H9 (cell line): ENCODE data around the gene ZSWIM6. TPM values are rescaled to one million over a fixed set of nuclear protein-coding genes. Genes with fewer than 3 reads are reported as not detected.

ENCODE experiments used
- DNase-seq: peaks from one replicate; pipeline ENCODE4 v3.0.0-alpha.2; 2017
- H2AFZ ChIP-seq: one replicate; pipeline ENCODE4 v1.6.1; 2013; ENCODE audit warnings: mild to moderate bottlenecking, low read length, control low read depth, moderate library complexity
- H2AK5ac ChIP-seq: 2 replicates; pipeline ENCODE4 v1.6.1; 2013; ENCODE audit warnings: low read length, control low read depth, mixed read lengths; ENCODE audit not compliant: insufficient read length
- H2BK120ac ChIP-seq: one replicate; pipeline ENCODE4 v1.6.1; 2013; ENCODE audit warnings: low read depth, mild to moderate bottlenecking, low read length, control low read depth, inconsistent platforms; ENCODE audit not compliant: poor library complexity, severe bottlenecking
- H2BK12ac ChIP-seq: 2 replicates; pipeline ENCODE4 v1.6.1; 2013; ENCODE audit warnings: low read length, control low read depth, mixed read lengths, low read depth; ENCODE audit not compliant: insufficient read length
- H2BK15ac ChIP-seq: 2 replicates; pipeline ENCODE4 v1.6.1; 2013; ENCODE audit warnings: low read depth, low read length, control low read depth
- H2BK20ac ChIP-seq: one replicate; pipeline ENCODE4 v1.6.1; 2013; ENCODE audit warnings: low read depth, mild to moderate bottlenecking, low read length, control low read depth, inconsistent platforms; ENCODE audit not compliant: poor library complexity, severe bottlenecking
- H2BK5ac ChIP-seq: 2 replicates; pipeline ENCODE4 v1.6.1; 2013; ENCODE audit warnings: low read length, control low read depth, mixed read lengths; ENCODE audit not compliant: insufficient read length
- H3K14ac ChIP-seq: 2 replicates; pipeline ENCODE4 v1.6.1; 2013; ENCODE audit warnings: low read length, control low read depth; ENCODE audit not compliant: insufficient read depth
- H3K18ac ChIP-seq: 2 replicates; pipeline ENCODE4 v1.6.1; 2013; ENCODE audit warnings: low read depth, mild to moderate bottlenecking, mixed read lengths, low read length, control low read depth; ENCODE audit not compliant: insufficient read length
- H3K23ac ChIP-seq: 2 replicates; pipeline ENCODE4 v1.6.1; 2013; ENCODE audit warnings: low read length, control low read depth, mixed read lengths, low read depth; ENCODE audit not compliant: insufficient read length
- H3K23me2 ChIP-seq: 2 replicates; pipeline ENCODE4 v1.6.1; 2013; ENCODE audit warnings: low read depth, mild to moderate bottlenecking, mixed read lengths, low read length, control low read depth; ENCODE audit not compliant: insufficient read length, poor library complexity, severe bottlenecking
- H3K27ac ChIP-seq: 2 replicates; pipeline ENCODE4 v1.5.1; 2013; ENCODE audit warnings: low read length, control low read depth, mixed read lengths, low read depth; ENCODE audit not compliant: insufficient read length
- H3K27me3 ChIP-seq: 2 replicates; pipeline ENCODE4 v1.6.1; 2013; ENCODE audit warnings: low read length, control low read depth, inconsistent platforms; ENCODE audit not compliant: insufficient read depth
- H3K4ac ChIP-seq: 2 replicates; pipeline ENCODE4 v1.6.1; 2013; ENCODE audit warnings: low read depth, mild to moderate bottlenecking, control low read depth, inconsistent platforms, low read length, moderate library complexity
- H3K4me1 ChIP-seq: 2 replicates; pipeline ENCODE4 v1.6.1; 2013; ENCODE audit warnings: low read length, control low read depth, inconsistent platforms; ENCODE audit not compliant: insufficient read depth
- H3K4me2 ChIP-seq: 2 replicates; pipeline ENCODE4 v1.6.1; 2013; ENCODE audit warnings: low read length, control low read depth, mixed read lengths; ENCODE audit not compliant: insufficient read length, insufficient read depth
- H3K56ac ChIP-seq: 2 replicates; pipeline ENCODE4 v1.6.1; 2013; ENCODE audit warnings: low read depth, mild to moderate bottlenecking, mixed read lengths, low read length, control low read depth; ENCODE audit not compliant: insufficient read length
- H3K79me1 ChIP-seq: 2 replicates; pipeline ENCODE4 v1.6.1; 2013; ENCODE audit warnings: low read depth, mild to moderate bottlenecking, moderate library complexity, low read length, control low read depth, inconsistent platforms; ENCODE audit not compliant: insufficient read depth, poor library complexity, severe bottlenecking
- H3K79me2 ChIP-seq: 2 replicates; pipeline ENCODE4 v1.6.1; 2013; ENCODE audit warnings: low read length, control low read depth, inconsistent platforms; ENCODE audit not compliant: insufficient read depth
- H3K9ac ChIP-seq: 2 replicates; pipeline ENCODE4 v1.6.1; 2013; ENCODE audit warnings: low read length, control low read depth, mixed read lengths; ENCODE audit not compliant: insufficient read length; ENCODE audit errors: extremely low read depth
- H3K9me3 ChIP-seq: one replicate; pipeline ENCODE4 v1.6.1; 2013; ENCODE audit warnings: low read depth, low read length, inconsistent platforms; ENCODE audit not compliant: control insufficient read depth
- H3T11ph ChIP-seq: one replicate; pipeline ENCODE4 v1.6.1; 2013; ENCODE audit warnings: mild to moderate bottlenecking, low read length, control low read depth, inconsistent platforms
- H4K20me1 ChIP-seq: one replicate; pipeline ENCODE4 v1.6.1; 2013; ENCODE audit not compliant: control insufficient read depth, insufficient read length, insufficient read depth
- H4K5ac ChIP-seq: 2 replicates; pipeline ENCODE4 v1.6.1; 2013; ENCODE audit warnings: low read depth, mild to moderate bottlenecking, mixed read lengths, low read length, control low read depth; ENCODE audit not compliant: insufficient read length
- H4K8ac ChIP-seq: replicated peaks from 2 replicates; pipeline ENCODE4 v1.6.1; 2013; ENCODE audit warnings: low read length, control low read depth, mixed read lengths, low read depth; ENCODE audit not compliant: insufficient read length
- H4K91ac ChIP-seq: 2 replicates; pipeline ENCODE4 v1.6.1; 2013; ENCODE audit warnings: low read depth, mild to moderate bottlenecking, moderate library complexity, mixed read lengths, low read length, control low read depth; ENCODE audit not compliant: insufficient read length
- H3K27ac Mint-ChIP-seq, 3 experiments: 2 replicates in 2 of 3; 3 replicates in 1 of 3; pipeline ENCODE4 v1.8.0; 2020 to 2021; ENCODE audit warnings: mixed read lengths in 3 of 3, mild to moderate bottlenecking in 1 of 3, moderate library complexity in 1 of 3
- H3K27me3 Mint-ChIP-seq: 2 replicates; pipeline ENCODE4 v1.8.0; 2021; ENCODE audit warnings: low read depth, mild to moderate bottlenecking, moderate library complexity, mixed read lengths
- H3K36me3 Mint-ChIP-seq, 3 experiments: 2 replicates in 2 of 3; 3 replicates in 1 of 3; pipeline ENCODE4 v1.8.0; 2020 to 2021; ENCODE audit warnings: low read depth in 3 of 3, mixed read lengths in 3 of 3; ENCODE audit not compliant: insufficient read depth in 1 of 3
- H3K4me1 Mint-ChIP-seq, 2 experiments: 2 replicates each; pipeline ENCODE4 v1.8.0; 2020; ENCODE audit warnings: mixed read lengths in 2 of 2
- H3K4me3 Mint-ChIP-seq, 2 experiments: 2 replicates in 1 of 2; 3 replicates in 1 of 2; pipeline ENCODE4 v1.8.0; 2020 to 2021; ENCODE audit warnings: mild to moderate bottlenecking in 2 of 2, mixed read lengths in 2 of 2, moderate library complexity in 1 of 2
- H3K9me3 Mint-ChIP-seq, 2 experiments: 2 replicates in 1 of 2; 3 replicates in 1 of 2; pipeline ENCODE4 v1.8.0; 2020; ENCODE audit warnings: mild to moderate bottlenecking in 2 of 2, mixed read lengths in 2 of 2, moderate library complexity in 1 of 2
- WGBS: extraction: QIAGEN DNeasy Blood & Tissue Kit; methylation state at CpG from one replicate; pipeline ENCODE4 v1.1.7; 2013; ENCODE audit warnings: missing lambda C conversion rate, low lambda C conversion rate, mixed read lengths; ENCODE audit not compliant: insufficient read length; ENCODE audit errors: extremely low coverage; 5-methylcytosine and 5-hydroxymethylcytosine counted together
- total RNA-seq: library from RNA; stranded (reverse); gene quantifications from 2 replicates; pipeline ENCODE4 v1.2.1, GENCODE V29; 2021
- TF ChIP-seq, protein P1 (sequence below): fragments of 200-600 bp; sonication (generic); conservative IDR thresholded peaks from 3 replicates; pipeline ENCODE4 v1.8.0; 2021; ENCODE audit warnings: antibody characterized with exemption, mild to moderate bottlenecking

Gene ZSWIM6
- total RNA-seq, 1 experiment from 2014 or later = 11.5 TPM

DNA sequence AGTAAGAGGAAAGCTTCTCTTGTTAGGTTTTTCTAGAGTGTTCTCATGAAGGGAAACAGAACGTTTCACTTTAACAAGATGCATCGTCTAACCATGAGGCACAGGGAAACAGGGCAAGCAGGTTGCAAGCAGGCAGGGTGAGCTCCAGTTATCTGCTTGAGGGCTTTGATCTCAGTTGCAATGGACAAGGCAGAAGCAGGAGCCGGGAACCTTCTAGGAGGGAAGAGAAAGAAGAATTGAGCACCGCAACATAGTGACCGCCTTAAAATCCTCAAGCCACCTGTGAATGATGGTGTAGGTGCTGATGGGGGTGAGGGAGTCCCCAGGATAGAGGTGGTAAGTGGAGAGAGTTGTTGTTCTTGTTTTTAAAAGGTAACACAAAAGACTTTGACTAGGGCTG lies 22.9 kb upstream of the ZSWIM6 start:
- no peak overlapping the region for H3K23ac ChIP-seq
- DNase-seq = no peak
- no peak overlapping the region for H3K56ac ChIP-seq
- no peak overlapping the region for H3K18ac ChIP-seq
- no peaks in the 10 kb centered on the region for H3K9me3 ChIP-seq
- no peak overlapping the region for H3K4me2 ChIP-seq
- no peak overlapping the region for H3K9ac ChIP-seq
- no peaks in the 10 kb centered on the region for H4K20me1 ChIP-seq
- H3K9me3 Mint-ChIP-seq = no peaks in the 10 kb centered on the region; a peak in 1 of 5 replicates
- peaks cover 6 to 14% of the 10 kb centered on the region in 2 experiments; a peak in 3 of 4 replicates for H3K4me1 Mint-ChIP-seq
- H3K79me2 ChIP-seq = no peaks in the 10 kb centered on the region
- no peaks in the 10 kb centered on the region for H3K36me3 Mint-ChIP-seq
- H2BK5ac ChIP-seq = no peak overlapping the region
- no peak overlapping the region for H4K91ac ChIP-seq
- H2BK15ac ChIP-seq = no peak overlapping the region
- H2BK20ac ChIP-seq = no peak overlapping the region
- H3K4ac ChIP-seq = no peak overlapping the region
- H2BK12ac ChIP-seq = no peak overlapping the region
- H4K8ac ChIP-seq = no peak overlapping the region
- H2BK120ac ChIP-seq = no peak overlapping the region
- H2AFZ ChIP-seq = no peak overlapping the region
- H3K79me1 ChIP-seq = no peaks in the 10 kb centered on the region
- H3K27me3 ChIP-seq = peaks cover 9% of the 10 kb centered on the region; the same call in 1 of the 2 replicates
- no peak overlapping the region for H4K5ac ChIP-seq
- no peak overlapping the region for H3K14ac ChIP-seq
- H3K27ac ChIP-seq = no peak overlapping the region
- H3K23me2 ChIP-seq = no peaks in the 10 kb centered on the region
- TF ChIP-seq, protein P1, sequence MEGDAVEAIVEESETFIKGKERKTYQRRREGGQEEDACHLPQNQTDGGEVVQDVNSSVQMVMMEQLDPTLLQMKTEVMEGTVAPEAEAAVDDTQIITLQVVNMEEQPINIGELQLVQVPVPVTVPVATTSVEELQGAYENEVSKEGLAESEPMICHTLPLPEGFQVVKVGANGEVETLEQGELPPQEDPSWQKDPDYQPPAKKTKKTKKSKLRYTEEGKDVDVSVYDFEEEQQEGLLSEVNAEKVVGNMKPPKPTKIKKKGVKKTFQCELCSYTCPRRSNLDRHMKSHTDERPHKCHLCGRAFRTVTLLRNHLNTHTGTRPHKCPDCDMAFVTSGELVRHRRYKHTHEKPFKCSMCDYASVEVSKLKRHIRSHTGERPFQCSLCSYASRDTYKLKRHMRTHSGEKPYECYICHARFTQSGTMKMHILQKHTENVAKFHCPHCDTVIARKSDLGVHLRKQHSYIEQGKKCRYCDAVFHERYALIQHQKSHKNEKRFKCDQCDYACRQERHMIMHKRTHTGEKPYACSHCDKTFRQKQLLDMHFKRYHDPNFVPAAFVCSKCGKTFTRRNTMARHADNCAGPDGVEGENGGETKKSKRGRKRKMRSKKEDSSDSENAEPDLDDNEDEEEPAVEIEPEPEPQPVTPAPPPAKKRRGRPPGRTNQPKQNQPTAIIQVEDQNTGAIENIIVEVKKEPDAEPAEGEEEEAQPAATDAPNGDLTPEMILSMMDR = no peak
- no peak overlapping the region for H3T11ph ChIP-seq
- H3K27me3 Mint-ChIP-seq = peaks cover 90% of the 10 kb centered on the region
- no CpG with 5 or more reads among the region's 5 CpGs for WGBS
- H3K4me3 Mint-ChIP-seq = no peak overlapping the region; a peak in 1 of 5 replicates
- H2AK5ac ChIP-seq = no peak overlapping the region
- H3K4me1 ChIP-seq = no peaks in the 10 kb centered on the region
- H3K27ac Mint-ChIP-seq = no peak overlapping the region
